ENCODE results near the gene KRAS. TPM values are rescaled to one million over a fixed set of nuclear protein-coding genes. Genes with fewer than 3 reads are reported as not detected.

Gene KRAS
- total and polyA plus RNA-seq, 8 donors: 28.6 to 33.2 (median 30.5) TPM

- no peak for DNase-seq
- H3K27me3 ChIP-seq: no peaks in the 10 kb centered on the region
- H3K4me1 ChIP-seq: no peaks in the 10 kb centered on the region
- ATAC-seq: no peak
- no peaks in the 10 kb centered on the region for H3K36me3 ChIP-seq
- intact Hi-C loops (cut with DNase I): no loop called here
- H3K27ac ChIP-seq: no peak overlapping the region
- no peak overlapping the region for H3K4me3 ChIP-seq
- H3K9me3 ChIP-seq: no peaks in the 10 kb centered on the region
- no peak for TF ChIP-seq CTCF (IDR thresholded peaks at IDR 0.05)
Observed at GRCh38 chr12:25264862-25265261, 14.1 kb upstream of the KRAS start.

GRCh38 chr12:25264114-25264513, 13.4 kb upstream of the KRAS start:
- Histone ChIP-seq H3K36me3 (no peaks in the 10 kb centered on the region), H3K27ac (no peak overlapping the region), H3K27me3 (no peaks in the 10 kb centered on the region), H3K4me1 (no peaks in the 10 kb centered on the region), H3K4me3 (no peak overlapping the region), H3K9me3 (no peaks in the 10 kb centered on the region)
- no peak for TF ChIP-seq CTCF (IDR thresholded peaks at IDR 0.05)
- ATAC-seq: no peak
- DNase-seq: no peak
- intact Hi-C loops (cut with DNase I): no loop called here

GRCh38 chr12:25263594-25263993, 12.9 kb upstream of the KRAS start:
- TF ChIP-seq CTCF (IDR thresholded peaks at IDR 0.05): no peak
- ATAC-seq: no peak
- Histone ChIP-seq H3K36me3 (no peaks in the 10 kb centered on the region), H3K4me1 (no peaks in the 10 kb centered on the region), H3K27ac (no peak overlapping the region), H3K27me3 (no peaks in the 10 kb centered on the region), H3K4me3 (no peak overlapping the region), H3K9me3 (no peaks in the 10 kb centered on the region)
- DNase-seq: no peak
- intact Hi-C loops (cut with DNase I): no loop called here

GRCh38 chr12:25262389-25263074, 11.8 kb upstream of the KRAS start:
- intact Hi-C loops (cut with DNase I): no loop called here
- H3K36me3 ChIP-seq: no peaks in the 10 kb centered on the region
- no peaks in the 10 kb centered on the region for H3K27me3 ChIP-seq
- H3K4me3 ChIP-seq: no peak overlapping the region
- H3K9me3 ChIP-seq: no peaks in the 10 kb centered on the region
- no peaks in the 10 kb centered on the region for H3K4me1 ChIP-seq
- DNase-seq: no peak
- H3K27ac ChIP-seq: no peak overlapping the region
- no peak for TF ChIP-seq CTCF (IDR thresholded peaks at IDR 0.05)
- ATAC-seq: no peak

GRCh38 chr12:25257590-25258324, 7.0 kb upstream of the KRAS start:
- no peak overlapping the region for H3K27ac ChIP-seq
- no peaks in the 10 kb centered on the region for H3K9me3 ChIP-seq
- no peaks in the 10 kb centered on the region for H3K27me3 ChIP-seq
- H3K4me1 ChIP-seq: no peaks in the 10 kb centered on the region
- TF ChIP-seq CTCF (IDR thresholded peaks at IDR 0.05): no peak
- no peak overlapping the region for H3K4me3 ChIP-seq
- DNase-seq: no peak
- H3K36me3 ChIP-seq: no peaks in the 10 kb centered on the region
- intact Hi-C loops (cut with DNase I): no loop called here
- ATAC-seq: no peak

Data from left lung (tissue), 10 donors.